ENCODE data around the gene IKZF1. TPM values are rescaled to one million over a fixed set of nuclear protein-coding genes. Genes with fewer than 3 reads are reported as not detected.

Gene IKZF1
- total RNA-seq, 1 donor from 2014 or later: 3.6 TPM

DNA sequence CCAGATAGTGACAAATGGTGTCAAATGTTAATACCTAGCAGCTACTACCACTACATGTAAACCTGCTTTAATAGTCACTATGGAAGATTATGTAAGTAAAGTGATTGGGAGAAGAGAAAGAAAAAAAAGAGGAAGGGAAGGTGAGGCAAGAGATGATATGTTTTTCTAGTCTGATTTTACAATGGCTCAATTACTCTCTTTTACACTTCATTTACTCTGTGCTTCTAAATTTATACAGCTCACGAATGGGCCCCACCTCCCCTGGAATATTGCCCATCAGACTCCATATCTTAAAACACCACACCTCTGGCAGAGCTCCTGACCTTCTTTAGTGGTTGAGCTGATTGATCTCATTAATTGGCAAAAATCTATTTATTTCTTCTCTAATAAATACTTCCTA is 28.0 kb upstream of the IKZF1 start:
- intact Hi-C loops (cut with DNase I): no loop called here
- no peaks in the 10 kb centered on the region for H3K36me3 ChIP-seq
- TF ChIP-seq CTCF (IDR thresholded peaks at IDR 0.05): no peak
- H3K4me1 ChIP-seq: no peaks in the 10 kb centered on the region
- no peak for DNase-seq (ENCODE audit: low spot score in 2 of 2)
- no peaks in the 10 kb centered on the region for H3K27me3 ChIP-seq
- H3K27ac ChIP-seq: no peak overlapping the region
- no peaks in the 10 kb centered on the region for H3K9me3 ChIP-seq
- no peak overlapping the region for H3K4me3 ChIP-seq

DNA sequence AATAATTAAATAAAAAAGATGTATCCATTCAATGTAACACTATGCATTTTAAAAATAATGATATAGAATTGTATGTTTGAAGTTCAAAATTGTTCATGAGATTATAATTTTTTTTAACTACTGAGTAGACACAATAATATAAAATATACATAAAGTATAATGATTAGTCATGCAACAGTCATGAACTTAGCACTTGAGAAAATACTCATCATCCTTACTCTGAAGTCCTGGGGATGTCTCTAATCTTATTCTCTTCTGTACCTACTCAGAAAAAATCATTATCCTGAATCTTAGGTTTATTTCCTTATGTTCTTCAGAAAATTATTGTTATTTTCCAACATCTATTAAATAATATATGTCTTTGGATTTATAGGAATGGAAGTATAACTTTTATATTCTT is 26.4 kb upstream of the IKZF1 start:
- Histone ChIP-seq H3K27ac (no peak overlapping the region), H3K36me3 (no peaks in the 10 kb centered on the region), H3K4me1 (no peaks in the 10 kb centered on the region), H3K27me3 (no peaks in the 10 kb centered on the region), H3K9me3 (no peaks in the 10 kb centered on the region), H3K4me3 (no peak overlapping the region)
- no peak for TF ChIP-seq CTCF (IDR thresholded peaks at IDR 0.05)
- DNase-seq (ENCODE audit: low spot score in 2 of 2): no peak
- intact Hi-C loops (cut with DNase I): no loop called here

DNA sequence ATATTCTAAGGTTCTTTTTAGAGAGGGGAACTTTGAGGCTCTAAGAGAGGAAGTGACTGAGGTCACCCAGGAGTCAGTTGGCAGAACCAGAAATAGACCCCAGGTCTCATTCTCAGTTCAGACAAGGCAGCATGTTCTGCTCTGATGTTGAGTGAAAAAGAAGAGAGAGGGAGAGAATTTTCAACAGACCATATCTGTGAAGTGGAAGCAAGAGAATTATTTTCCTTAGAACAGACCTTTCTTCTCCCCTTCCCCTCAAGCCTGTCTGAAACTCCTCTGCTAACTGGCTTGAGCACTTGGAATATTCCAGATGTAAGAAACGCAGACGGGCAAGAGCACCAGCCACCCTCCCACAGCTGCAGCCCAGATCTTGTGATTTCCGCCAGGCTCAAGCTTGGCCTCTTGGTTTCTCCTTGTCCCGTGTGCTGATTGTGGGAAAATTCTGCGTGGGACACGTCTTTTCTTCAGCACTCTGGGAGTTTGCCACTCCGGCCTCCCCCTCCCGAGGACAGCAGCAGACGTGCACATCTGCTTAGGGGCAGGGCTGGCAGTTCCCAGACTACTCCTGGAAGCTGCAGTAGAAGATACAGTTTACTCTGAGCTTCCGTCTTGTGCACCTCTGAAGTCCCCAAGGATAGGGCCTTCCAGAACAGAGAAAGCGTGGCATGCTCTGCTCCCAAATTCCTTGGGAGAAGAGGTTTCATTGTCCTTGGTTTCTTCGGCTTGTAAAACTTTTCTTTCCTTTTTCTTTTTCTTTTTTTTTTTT is 22.7 kb upstream of the IKZF1 start:
- no peak overlapping the region for H3K4me3 ChIP-seq
- no peaks in the 10 kb centered on the region for H3K36me3 ChIP-seq
- H3K9me3 ChIP-seq: no peaks in the 10 kb centered on the region
- H3K27me3 ChIP-seq: no peaks in the 10 kb centered on the region
- H3K27ac ChIP-seq: peak overlapping the region in 1 of 2 donors; percentile 15
- TF ChIP-seq CTCF (IDR thresholded peaks at IDR 0.05): no peak
- intact Hi-C loops (cut with DNase I): no loop called here
- H3K4me1 ChIP-seq: no peaks in the 10 kb centered on the region
- DNase-seq (ENCODE audit: low spot score in 2 of 2): no peak

- intact Hi-C loops (cut with DNase I): no loop called here
- no peak for DNase-seq (ENCODE audit: low spot score in 2 of 2)
- TF ChIP-seq CTCF (IDR thresholded peaks at IDR 0.05): no peak
- no peaks in the 10 kb centered on the region for H3K36me3 ChIP-seq
- no peak overlapping the region for H3K27ac ChIP-seq
- no peaks in the 10 kb centered on the region for H3K4me1 ChIP-seq
- H3K9me3 ChIP-seq: no peaks in the 10 kb centered on the region
- no peaks in the 10 kb centered on the region for H3K27me3 ChIP-seq
- H3K4me3 ChIP-seq: no peak overlapping the region
These were observed 21.5 kb upstream of the IKZF1 start for GRCh38 chr7:50282813-50283605.

- Histone ChIP-seq H3K27ac (no peak overlapping the region), H3K4me3 (no peak overlapping the region), H3K27me3 (no peaks in the 10 kb centered on the region), H3K36me3 (no peaks in the 10 kb centered on the region), H3K4me1 (no peaks in the 10 kb centered on the region), H3K9me3 (no peaks in the 10 kb centered on the region)
- no peak for TF ChIP-seq CTCF (IDR thresholded peaks at IDR 0.05)
- intact Hi-C loops (cut with DNase I): no loop called here
- DNase-seq (ENCODE audit: low spot score in 2 of 2): no peak
These were observed 20.8 kb upstream of the IKZF1 start for GRCh38 chr7:50283731-50284130.
